NK-92 (cell line): ENCODE results near the gene CYTH2.

ENCODE experiments used
- DNase-seq: peaks from one replicate; lab custom pipeline; 2025; ENCODE audit not compliant: unreplicated experiment; lab: John Stamatoyannopoulos, UW

CYTH2 gene, protein sequence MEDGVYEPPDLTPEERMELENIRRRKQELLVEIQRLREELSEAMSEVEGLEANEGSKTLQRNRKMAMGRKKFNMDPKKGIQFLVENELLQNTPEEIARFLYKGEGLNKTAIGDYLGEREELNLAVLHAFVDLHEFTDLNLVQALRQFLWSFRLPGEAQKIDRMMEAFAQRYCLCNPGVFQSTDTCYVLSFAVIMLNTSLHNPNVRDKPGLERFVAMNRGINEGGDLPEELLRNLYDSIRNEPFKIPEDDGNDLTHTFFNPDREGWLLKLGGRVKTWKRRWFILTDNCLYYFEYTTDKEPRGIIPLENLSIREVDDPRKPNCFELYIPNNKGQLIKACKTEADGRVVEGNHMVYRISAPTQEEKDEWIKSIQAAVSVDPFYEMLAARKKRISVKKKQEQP

GRCh38 chr19:48469289-48469881, at the start of gene CYTH2:
Gene CYTH2 (plus strand): TSS chr19:48469369. CDS start chr19:48469508, 139 bp downstream.
- DNase-seq: no peak

GRCh38 chr19:48421548-48421947, 47.6 kb upstream of the CYTH2 start:
- no peak for DNase-seq

- no peak for DNase-seq
Observed at GRCh38 chr19:48424694-48425219, 44.4 kb upstream of the CYTH2 start.

GRCh38 chr19:48428670-48429069, 40.5 kb upstream of the CYTH2 start:
- DNase-seq: no peak

DNA sequence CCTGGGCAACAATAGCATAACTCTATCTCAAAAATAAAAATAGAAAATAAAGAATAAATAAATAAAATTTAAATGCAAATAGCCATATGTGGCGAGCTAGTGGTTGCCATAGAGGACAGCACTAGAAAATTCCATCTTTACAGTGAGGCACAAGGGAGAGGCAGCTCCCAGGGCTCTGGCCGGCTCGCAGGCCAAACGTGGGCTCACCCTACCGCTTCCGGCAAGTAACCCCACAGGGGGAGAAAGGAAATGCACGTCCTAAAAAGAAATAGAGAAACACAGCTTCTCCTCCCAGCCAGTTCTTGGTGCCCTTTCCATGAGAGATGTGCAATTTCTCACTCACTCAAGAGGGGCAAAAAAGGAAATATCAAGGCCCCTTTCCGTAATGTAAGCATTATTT, 35.8 kb upstream of the CYTH2 start:
- DNase-seq: no peak

- DNase-seq: no peak
Observed at GRCh38 chr19:48436586-48436985, 32.6 kb upstream of the CYTH2 start.

DNA sequence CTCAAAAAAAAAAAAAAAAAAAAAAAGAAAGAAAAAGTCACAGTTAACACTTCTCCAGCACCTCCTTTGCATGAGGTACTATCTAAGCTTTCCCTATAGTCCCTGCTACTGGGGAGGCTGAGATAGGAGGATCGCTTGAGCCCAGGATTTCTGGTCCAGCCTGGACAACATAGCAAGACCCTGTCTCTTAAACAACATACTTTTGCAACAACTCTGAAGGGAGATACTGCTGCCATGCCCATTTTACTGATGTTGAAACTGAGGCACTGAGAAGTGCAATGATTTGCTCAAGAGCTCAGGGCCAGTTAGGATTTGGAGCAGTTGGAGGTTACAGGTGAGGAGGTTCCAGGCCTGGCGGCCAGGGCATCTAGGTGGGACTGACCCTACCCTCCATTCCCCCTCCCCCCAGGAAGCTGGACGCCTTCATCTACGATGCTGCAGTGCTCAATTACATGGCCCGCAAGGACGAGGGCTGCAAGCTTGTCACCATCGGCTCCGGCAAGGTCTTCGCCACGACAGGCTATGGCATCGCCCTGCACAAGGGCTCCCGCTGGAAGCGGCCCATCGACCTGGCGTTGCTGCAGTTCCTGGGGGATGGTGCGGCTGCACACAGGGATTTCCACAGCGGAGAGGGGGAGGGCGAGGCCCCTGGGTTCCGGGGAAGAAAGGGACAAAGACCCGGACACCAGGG, 27.7 kb upstream of the CYTH2 start:
- no peak for DNase-seq

GRCh38 chr19:48442116-48443035, 26.8 kb upstream of the CYTH2 start:
- no peak for DNase-seq

GRCh38 chr19:48443256-48443655, 25.9 kb upstream of the CYTH2 start:
- no peak for DNase-seq

DNA sequence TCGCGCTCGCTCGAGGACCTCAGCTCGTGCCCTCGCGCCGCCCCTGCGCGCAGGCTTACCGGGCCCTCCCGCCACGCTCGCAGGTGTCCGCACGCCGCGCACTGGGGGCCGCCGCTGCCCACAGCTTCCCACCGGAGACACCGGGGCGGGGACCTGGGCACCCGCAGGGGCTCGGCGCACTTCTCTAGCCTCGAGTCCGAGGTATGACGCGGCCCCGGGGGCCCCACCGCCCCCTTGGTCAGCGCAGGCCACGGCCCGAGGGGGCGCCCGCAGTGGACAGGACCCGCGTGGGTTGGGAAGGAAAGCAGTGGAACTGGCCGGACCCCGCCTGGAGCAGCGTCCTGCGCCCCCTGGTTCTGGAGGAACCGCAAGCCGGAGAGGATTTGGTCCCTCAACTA, 25.4 kb upstream of the CYTH2 start:
- no peak for DNase-seq

DNA sequence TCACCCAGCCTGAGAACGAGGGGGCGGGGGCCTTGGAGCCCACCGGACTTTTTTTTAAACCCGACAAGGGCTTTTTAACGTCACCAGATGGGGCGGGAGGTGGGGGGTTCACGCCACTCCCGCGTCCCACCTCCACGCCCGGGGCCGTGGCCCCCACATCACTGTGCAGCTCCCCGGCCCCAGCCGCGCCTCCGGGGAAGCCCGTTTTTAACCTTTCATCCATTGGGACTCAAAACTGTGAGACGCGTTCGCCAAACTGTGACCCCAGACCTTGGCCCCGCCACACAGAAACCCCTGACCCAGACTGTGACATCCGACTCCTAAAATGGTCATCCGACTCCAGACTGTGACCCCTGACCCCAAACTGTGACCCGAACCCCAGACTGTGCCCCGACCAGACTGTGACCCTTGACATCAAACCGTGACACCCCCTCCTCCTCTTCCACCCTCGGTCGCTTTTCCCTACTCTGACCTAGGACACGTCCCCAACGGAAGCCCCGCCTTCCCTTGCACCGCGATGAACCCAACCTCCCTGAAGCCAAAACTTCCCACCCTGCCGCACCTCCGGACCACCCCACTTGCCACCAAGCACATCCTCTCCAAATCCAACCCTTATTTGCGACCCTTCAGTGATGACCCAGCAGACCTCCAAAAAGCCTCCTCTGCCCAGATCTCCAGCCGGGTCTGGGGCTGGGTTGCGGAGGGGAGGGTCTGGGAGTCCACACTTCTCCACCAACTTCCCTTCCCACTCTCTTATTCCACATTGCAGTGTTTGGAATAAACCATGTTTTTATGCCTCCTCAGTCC, 24.8 kb upstream of the CYTH2 start:
- no peak for DNase-seq

DNA sequence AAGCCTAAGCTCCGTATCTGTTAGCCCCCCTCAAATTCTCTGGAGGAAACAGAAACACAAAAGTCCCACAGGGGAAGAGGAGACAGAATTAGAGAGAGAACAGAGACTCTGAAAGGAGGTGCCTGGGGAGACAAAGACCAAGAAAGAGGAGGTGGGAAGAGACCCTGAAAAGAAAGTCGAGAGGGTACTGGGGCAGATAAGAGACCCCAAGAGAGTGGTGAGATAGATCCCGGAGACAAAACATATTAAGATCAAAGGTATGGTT, 24.3 kb upstream of the CYTH2 start:
- no peak for DNase-seq

- no peak for DNase-seq
Observed at GRCh38 chr19:48445256-48445605, 23.9 kb upstream of the CYTH2 start.

GRCh38 chr19:48445606-48446481, 23.3 kb upstream of the CYTH2 start, which contains the start of gene GRWD1:
Gene GRWD1 (plus strand): TSS chr19:48445983. CDS start chr19:48446006, 23 bp downstream.
- DNase-seq: peak; percentile 49

DNA sequence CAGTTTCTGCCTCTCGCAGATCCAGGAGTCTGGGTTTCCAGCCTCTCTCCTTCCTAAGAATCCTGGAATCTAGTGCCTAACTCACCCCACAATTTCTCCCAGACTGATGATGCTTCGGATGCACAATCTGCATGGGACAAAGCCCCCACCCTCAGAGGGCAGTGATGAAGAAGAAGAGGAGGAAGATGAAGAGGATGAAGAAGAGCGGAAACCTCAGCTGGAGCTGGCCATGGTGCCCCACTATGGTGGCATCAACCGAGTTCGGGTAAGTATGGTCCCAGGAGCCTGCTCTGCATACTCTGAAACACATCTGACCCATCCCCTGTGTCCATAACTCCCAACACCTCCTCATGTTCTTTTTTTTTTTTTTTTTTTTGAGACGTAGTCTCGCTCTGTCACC, 22.6 kb upstream of the CYTH2 start:
- no peak for DNase-seq

DNA sequence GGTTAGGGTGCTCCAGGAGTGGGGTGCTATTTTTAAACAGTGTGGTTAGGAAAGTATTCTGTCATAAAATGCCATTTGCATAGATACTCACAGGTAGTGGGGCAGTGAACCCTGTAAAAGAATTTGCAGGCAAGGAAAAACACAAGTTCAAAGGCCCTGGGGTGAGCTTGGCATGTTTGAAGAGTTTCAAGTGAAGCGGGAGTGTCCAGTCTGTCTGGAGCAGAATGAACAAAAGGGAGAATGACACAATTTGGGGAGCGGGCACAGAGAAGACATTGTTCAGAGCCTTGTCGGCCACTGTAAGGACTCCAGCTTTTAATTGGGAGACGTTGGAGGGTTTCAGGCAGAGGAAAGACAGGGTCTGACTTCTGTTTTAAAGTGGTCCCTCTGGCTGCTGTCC, 20.6 kb upstream of the CYTH2 start:
- no peak for DNase-seq

DNA sequence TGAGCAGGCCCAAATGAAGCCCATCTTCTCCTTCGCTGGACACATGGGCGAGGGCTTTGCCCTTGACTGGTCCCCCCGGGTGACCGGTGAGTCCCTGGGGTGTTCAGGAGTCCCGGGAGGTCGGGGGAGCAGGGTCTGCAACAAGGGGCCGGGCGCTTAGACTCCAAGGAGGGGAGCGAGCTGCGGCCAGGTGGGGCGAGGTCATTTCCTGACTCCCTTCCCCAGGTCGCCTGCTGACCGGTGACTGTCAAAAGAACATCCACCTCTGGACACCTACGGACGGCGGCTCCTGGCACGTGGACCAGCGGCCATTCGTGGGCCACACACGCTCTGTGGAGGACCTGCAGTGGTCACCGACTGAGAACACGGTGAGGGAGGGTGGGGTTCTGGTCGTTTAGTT, 18.7 kb upstream of the CYTH2 start:
- no peak for DNase-seq

GRCh38 chr19:48450863-48451262, 18.3 kb upstream of the CYTH2 start:
- DNase-seq: no peak

DNA sequence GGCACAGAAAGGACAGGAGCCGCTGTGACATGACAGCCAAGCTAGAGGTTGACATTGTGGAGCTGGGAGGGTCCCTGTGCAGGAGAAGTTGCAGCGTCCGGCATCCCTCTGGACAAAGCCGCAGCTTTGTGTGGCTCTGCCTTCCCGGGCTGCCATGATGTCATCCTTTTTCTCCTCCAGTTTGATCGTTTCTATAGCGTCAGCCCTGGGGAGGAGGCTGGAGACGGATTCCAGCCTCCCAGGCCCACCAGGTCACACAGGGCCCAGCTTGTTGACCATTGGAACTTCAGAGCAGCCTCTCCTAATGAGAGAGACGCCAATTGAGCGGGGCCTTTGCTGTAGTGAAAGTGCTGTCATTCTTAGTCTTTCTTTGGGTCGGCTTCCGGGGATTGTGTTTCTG, 17.5 kb upstream of the CYTH2 start:
- no peak for DNase-seq
